ENCODE data around the gene TLE2. TPM values are rescaled to one million over a fixed set of nuclear protein-coding genes. Genes with fewer than 3 reads are reported as not detected.

Gene TLE2
- total and polyA plus RNA-seq, 9 of the 15 experiments (the other 6 are each of a cell fraction or from before 2014, with no cell fraction given): 0.35 to 13.1 (median 6.2) TPM

GRCh38 chr19:3073931-3074595 is 45.0 kb upstream of the TLE2 start:
- POLR2A ChIA-PET: interaction anchor here (0.6 kb wide), 2 partner anchors 27 to 179 kb away, joined by 3 read pairs; no protein-coding TSS in a partner anchor
- TF ChIP-seq JUN (IDR thresholded peaks at IDR 0.05; ENCODE audit: borderline replicate concordance, low read depth, low read length) (0 out of 2 replicates have a peak, but pooled peaks have one; percentile 27), JUN (CRISPR knock-in tag; IDR thresholded peaks at IDR 0.05; ENCODE audit: borderline replicate concordance) (no peak), THAP12 (CRISPR knock-in tag; IDR thresholded peaks at IDR 0.05) (no peak), NR2C1 (IDR thresholded peaks at IDR 0.05) (no peak), NR2C1 (tag; IDR thresholded peaks at IDR 0.05) (no peak), KDM1A (IDR thresholded peaks at IDR 0.05) (peak in 1 of 2 experiments; percentile 7; a peak in 1 of 4 replicates), FOSL1 (tag; conservative IDR thresholded peaks at IDR 0.05) (peak; percentile 28; the same call in 1 of the 2 replicates), STAG1 (CRISPR knock-in tag; IDR thresholded peaks at IDR 0.05; ENCODE audit: borderline replicate concordance) (peak; percentile 58; the same call in 1 of the 2 replicates), FOXP1 (CRISPR knock-in tag; IDR thresholded peaks at IDR 0.05) (0 out of 2 replicates have a peak, but pooled peaks have one; percentile 27), RCOR1 (IDR thresholded peaks at IDR 0.05; ENCODE audit: borderline replicate concordance in 1 of 2, low read depth in 2 of 2, low read length in 2 of 2) (no peak), MBD1 (CRISPR knock-in tag; IDR thresholded peaks at IDR 0.05) (no peak), KDM2B (CRISPR knock-in tag; IDR thresholded peaks at IDR 0.05) (no peak), HCFC1 (IDR thresholded peaks at IDR 0.05; ENCODE audit: low read depth, low read length) (no peak), ARID2 (IDR thresholded peaks at IDR 0.05) (0 out of 2 replicates have a peak, but pooled peaks have one; percentile 31), RBM25 (IDR thresholded peaks at IDR 0.05; ENCODE audit: low read depth, low read length, severe bottlenecking) (peak; percentile 53)
- TF ChIP-seq, protein P1, sequence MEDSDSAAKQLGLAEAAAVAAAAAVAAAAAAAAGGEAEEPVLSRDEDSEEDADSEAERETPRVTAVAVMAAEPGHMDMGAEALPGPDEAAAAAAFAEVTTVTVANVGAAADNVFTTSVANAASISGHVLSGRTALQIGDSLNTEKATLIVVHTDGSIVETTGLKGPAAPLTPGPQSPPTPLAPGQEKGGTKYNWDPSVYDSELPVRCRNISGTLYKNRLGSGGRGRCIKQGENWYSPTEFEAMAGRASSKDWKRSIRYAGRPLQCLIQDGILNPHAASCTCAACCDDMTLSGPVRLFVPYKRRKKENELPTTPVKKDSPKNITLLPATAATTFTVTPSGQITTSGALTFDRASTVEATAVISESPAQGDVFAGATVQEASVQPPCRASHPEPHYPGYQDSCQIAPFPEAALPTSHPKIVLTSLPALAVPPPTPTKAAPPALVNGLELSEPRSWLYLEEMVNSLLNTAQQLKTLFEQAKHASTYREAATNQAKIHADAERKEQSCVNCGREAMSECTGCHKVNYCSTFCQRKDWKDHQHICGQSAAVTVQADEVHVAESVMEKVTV (CRISPR knock-in tag; IDR thresholded peaks at IDR 0.05): peak; percentile 47; the same call in 1 of the 2 replicates

More at GRCh38 chr19:3073931-3074595, 45.0 kb upstream of the TLE2 start:
- WGBS (ENCODE audit: insufficient coverage, low coverage, missing lambda C conversion rate): 46% methylated on average over 8 of the region's 8 CpGs
- no peak overlapping the region for H3K4me2 ChIP-seq (ENCODE audit: insufficient read depth, low read length)
- in situ Hi-C loops (cut with MboI) (no loop called here), intact Hi-C loops (cut with micrococcal nuclease) (loop anchor here (5.0 kb wide), 1 partner anchor 37 kb away; no protein-coding TSS in a partner anchor)
- H4K20me1 ChIP-seq (replicated peaks; ENCODE audit: control insufficient read depth, insufficient read depth, low read length): no peaks in the 10 kb centered on the region
- ATAC-seq (peak; percentile 66), DNase-seq (ENCODE audit: extremely low read depth in 1 of 4, low spot score in 3 of 4) (peak in 2 of 4 experiments; percentile 28 to 70), FAIRE-seq (peak; percentile 54)
- peak overlapping the region; percentile 12; the same call in 1 of the 3 replicates for H3K27ac ChIP-seq (ENCODE audit: extremely low read depth, low read depth, low read length)
- CTCF ChIA-PET (ENCODE audit: low intra/inter-chr PET ratio): interaction anchor here (1.1 to 1.7 kb wide), 3 partner anchors 113 to 123 kb away, joined by 4 to 7 read pairs (median 6); no protein-coding TSS in a partner anchor
- peak overlapping the region in 1 of 2 experiments; percentile 3; a peak in 1 of 4 replicates for H3K9ac ChIP-seq (ENCODE audit: insufficient read depth in 1 of 2, low read depth in 2 of 2, low read length in 2 of 2)
- H3K9me3 ChIP-seq (replicated peaks; ENCODE audit: control insufficient read depth, insufficient read depth, low read depth, low read length): 0 out of 2 replicates have a peak, but pooled peaks cover 2% of the 10 kb centered on the region
- peaks cover 12 to 21% of the 10 kb centered on the region in 2 experiments; a peak in 4 of 5 replicates for H3K4me1 ChIP-seq (replicated peaks in 1 of 2; ENCODE audit: control insufficient read depth in 2 of 2, insufficient read depth in 2 of 2, low read length in 2 of 2)
- no peaks in the 10 kb centered on the region for H3K9me1 ChIP-seq (ENCODE audit: control insufficient read depth, insufficient read depth, low read length)
- no TSS peak for BruUV-seq (replicated peaks)
- H2AFZ ChIP-seq (ENCODE audit: low read depth, low read length): peak overlapping the region; percentile 58; the same call in 1 of the 2 replicates
- H3K79me2 ChIP-seq (ENCODE audit: control insufficient read depth, insufficient read depth, low read length): no peaks in the 10 kb centered on the region
- no peak overlapping the region for H3K4me3 ChIP-seq
- no peaks in the 10 kb centered on the region for H3K27me3 ChIP-seq (ENCODE audit: control insufficient read depth in 2 of 2, insufficient read depth in 2 of 2, low read length in 2 of 2)
- no peaks in the 10 kb centered on the region for H3K36me3 ChIP-seq (ENCODE audit: control insufficient read depth, insufficient read depth, low read length)
